Measurements from ENCODE around the gene BTBD2. TPM values are rescaled to one million over a fixed set of nuclear protein-coding genes. Genes with fewer than 3 reads are reported as not detected.

BTBD2 gene
- total RNA-seq, 1 donor from 2014 or later: 81.5 TPM

GRCh38 chr19:2046046-2046907, 30.8 kb upstream of the BTBD2 start:
- intact Hi-C loops (cut with DNase I): no loop called here
- Histone ChIP-seq H3K9me3 (no peaks in the 10 kb centered on the region), H3K27me3 (no peaks in the 10 kb centered on the region), H3K4me3 (no peak overlapping the region), H3K27ac (peak overlapping the region; percentile 100), H3K4me1 (peaks cover 83% of the 10 kb centered on the region), H3K36me3 (peaks cover 0 to 26% of the 10 kb centered on the region in 2 donors)
- no peak for TF ChIP-seq POLR2A (IDR thresholded peaks at IDR 0.05)
- no peak for TF ChIP-seq CTCF (IDR thresholded peaks at IDR 0.05)
- TF ChIP-seq POLR2AphosphoS5 (IDR thresholded peaks at IDR 0.05; ENCODE audit: insufficient read depth in 1 of 2, low read depth in 1 of 2): no peak
- peak in 1 of 2 donors; percentile 89 for DNase-seq (ENCODE audit: extremely low spot score in 2 of 2)

- Histone ChIP-seq H3K36me3 (peaks cover 0 to 33% of the 10 kb centered on the region in 2 donors), H3K9me3 (no peaks in the 10 kb centered on the region), H3K27ac (peak overlapping the region; percentile 100), H3K4me1 (peaks cover 90% of the 10 kb centered on the region), H3K27me3 (no peaks in the 10 kb centered on the region), H3K4me3 (no peak overlapping the region)
- DNase-seq (ENCODE audit: extremely low spot score in 2 of 2): peak in 1 of 2 donors; percentile 82
- TF ChIP-seq CTCF (IDR thresholded peaks at IDR 0.05) (no peak), POLR2AphosphoS5 (IDR thresholded peaks at IDR 0.05; ENCODE audit: insufficient read depth in 1 of 2, low read depth in 1 of 2) (no peak), POLR2A (IDR thresholded peaks at IDR 0.05) (no peak)
- intact Hi-C loops (cut with DNase I): no loop called here
Observed at GRCh38 chr19:2045501-2046045, 30.1 kb upstream of the BTBD2 start.

GRCh38 chr19:2044709-2045500, 29.4 kb upstream of the BTBD2 start:
- Histone ChIP-seq H3K36me3 (peaks cover 0 to 40% of the 10 kb centered on the region in 2 donors), H3K4me3 (no peak overlapping the region), H3K4me1 (peaks cover 96% of the 10 kb centered on the region), H3K9me3 (no peaks in the 10 kb centered on the region), H3K27ac (peak overlapping the region; percentile 100), H3K27me3 (no peaks in the 10 kb centered on the region)
- intact Hi-C loops (cut with DNase I): no loop called here
- TF ChIP-seq POLR2A (IDR thresholded peaks at IDR 0.05): no peak
- no peak for TF ChIP-seq POLR2AphosphoS5 (IDR thresholded peaks at IDR 0.05; ENCODE audit: insufficient read depth in 1 of 2, low read depth in 1 of 2)
- TF ChIP-seq CTCF (IDR thresholded peaks at IDR 0.05): no peak
- peak in 1 of 2 donors; percentile 96 for DNase-seq (ENCODE audit: extremely low spot score in 2 of 2)

- TF ChIP-seq POLR2AphosphoS5 (IDR thresholded peaks at IDR 0.05; ENCODE audit: insufficient read depth in 1 of 2, low read depth in 1 of 2): peak in 1 of 2 donors; percentile 21
- TF ChIP-seq CTCF (IDR thresholded peaks at IDR 0.05): no peak
- H3K9me3 ChIP-seq: no peaks in the 10 kb centered on the region
- intact Hi-C loops (cut with DNase I): no loop called here
- peaks cover 89% of the 10 kb centered on the region for H3K4me1 ChIP-seq
- H3K27me3 ChIP-seq: no peaks in the 10 kb centered on the region
- no peak overlapping the region for H3K4me3 ChIP-seq
- H3K36me3 ChIP-seq: peaks cover 0 to 48% of the 10 kb centered on the region in 2 donors
- DNase-seq (ENCODE audit: extremely low spot score in 2 of 2): peak; percentile 84 to 88
- peak overlapping the region; percentile 100 for H3K27ac ChIP-seq
Observed at GRCh38 chr19:2043961-2044708, 28.6 kb upstream of the BTBD2 start.

All from vagina (tissue), 2 donors.